Measurements from ENCODE around the gene PRKN. TPM values are rescaled to one million over a fixed set of nuclear protein-coding genes. Genes with fewer than 3 reads are reported as not detected.
"Not testable (repeated sequence)": the region's sequence is repeated elsewhere in the genome, so short reads cannot be mapped to it uniquely, and the experiment has no call there.

PRKN gene
- total RNA-seq, 2 experiments from 2014 or later, result not detected

DNA sequence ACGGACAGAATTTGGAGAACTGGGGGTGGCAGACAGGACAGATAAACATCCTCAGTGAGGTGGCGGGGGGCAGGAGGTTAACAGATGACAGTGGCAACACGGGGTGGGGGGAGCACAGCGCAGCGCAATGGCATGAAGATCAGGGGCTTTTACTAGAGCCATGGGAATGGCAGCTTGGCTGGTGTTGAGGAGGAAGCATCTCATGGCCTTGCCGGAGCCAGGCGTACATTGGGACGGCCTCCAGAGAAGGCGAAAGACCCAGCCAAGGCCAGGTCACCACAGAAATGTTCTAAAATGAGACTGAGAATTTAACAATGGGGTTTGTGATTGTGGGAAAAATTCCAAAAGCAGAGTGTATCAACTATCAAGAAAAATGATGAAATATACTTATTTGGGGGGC, 173.0 kb downstream of the PRKN start:
- ATAC-seq (no peak), DNase-seq (no peak)
- CTCF ChIA-PET, result no interaction called here
- Mint-ChIP-seq H3K27ac (no peak overlapping the region), H3K27me3 (no peaks in the 10 kb centered on the region), H3K36me3 (no peaks in the 10 kb centered on the region), H3K9me3 (ENCODE audit: low read depth) (peaks cover 4% of the 10 kb centered on the region), H3K4me1 (no peaks in the 10 kb centered on the region), H3K4me3 (no peak overlapping the region)

DNA sequence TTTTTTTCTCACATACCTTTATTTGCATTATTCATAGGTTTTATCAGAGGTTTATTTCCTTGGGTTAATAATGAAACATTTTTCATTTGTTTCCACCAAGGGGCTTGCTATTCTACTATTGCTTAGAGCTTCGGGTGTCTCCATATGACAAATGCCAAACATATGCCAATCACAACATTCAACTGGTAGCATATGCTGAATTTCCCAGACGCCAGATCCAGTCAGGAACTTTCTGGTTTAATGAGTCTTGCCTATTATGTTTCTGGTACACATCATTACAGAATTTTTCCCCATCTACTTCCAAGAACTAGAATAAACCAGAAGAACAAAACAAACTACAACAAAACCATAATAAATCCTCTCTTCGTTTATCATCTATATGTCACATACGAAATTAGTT, 180.7 kb downstream of the PRKN start:
- Mint-ChIP-seq H3K4me3 (no peak overlapping the region), H3K4me1 (no peaks in the 10 kb centered on the region), H3K27me3 (no peaks in the 10 kb centered on the region), H3K27ac (no peak overlapping the region), H3K36me3 (peaks cover 1% of the 10 kb centered on the region), H3K9me3 (ENCODE audit: low read depth) (peaks cover under 1% of the 10 kb centered on the region)
- DNase-seq (no peak), ATAC-seq (no peak)
- CTCF ChIA-PET, result no interaction called here

DNA sequence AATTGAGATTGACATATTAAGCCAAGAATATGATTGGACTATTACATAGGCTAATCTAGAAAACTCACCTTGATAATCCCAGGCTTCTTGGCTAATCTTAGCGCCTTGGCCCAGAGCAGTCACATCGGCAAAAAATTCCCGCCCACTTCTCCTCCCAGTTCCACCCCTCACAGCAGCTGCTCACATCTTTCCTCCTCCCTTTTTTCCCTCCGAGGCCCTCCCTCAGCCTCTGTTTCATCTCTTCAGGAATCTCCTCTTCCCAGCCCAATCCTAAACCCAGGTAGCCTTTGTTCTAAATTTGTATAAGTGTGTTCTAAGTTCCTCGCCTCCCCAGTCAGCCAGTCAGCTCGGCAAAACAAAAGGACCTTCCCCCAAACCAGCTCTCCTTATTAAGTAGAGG, 184.3 kb downstream of the PRKN start:
- Mint-ChIP-seq H3K4me3 (no peak overlapping the region), H3K27me3 (no peaks in the 10 kb centered on the region), H3K36me3 (peaks cover 1% of the 10 kb centered on the region), H3K9me3 (ENCODE audit: low read depth) (no peaks in the 10 kb centered on the region), H3K27ac (no peak overlapping the region), H3K4me1 (no peaks in the 10 kb centered on the region)
- ATAC-seq (no peak), DNase-seq (no peak)
- CTCF ChIA-PET, result no interaction called here

DNA sequence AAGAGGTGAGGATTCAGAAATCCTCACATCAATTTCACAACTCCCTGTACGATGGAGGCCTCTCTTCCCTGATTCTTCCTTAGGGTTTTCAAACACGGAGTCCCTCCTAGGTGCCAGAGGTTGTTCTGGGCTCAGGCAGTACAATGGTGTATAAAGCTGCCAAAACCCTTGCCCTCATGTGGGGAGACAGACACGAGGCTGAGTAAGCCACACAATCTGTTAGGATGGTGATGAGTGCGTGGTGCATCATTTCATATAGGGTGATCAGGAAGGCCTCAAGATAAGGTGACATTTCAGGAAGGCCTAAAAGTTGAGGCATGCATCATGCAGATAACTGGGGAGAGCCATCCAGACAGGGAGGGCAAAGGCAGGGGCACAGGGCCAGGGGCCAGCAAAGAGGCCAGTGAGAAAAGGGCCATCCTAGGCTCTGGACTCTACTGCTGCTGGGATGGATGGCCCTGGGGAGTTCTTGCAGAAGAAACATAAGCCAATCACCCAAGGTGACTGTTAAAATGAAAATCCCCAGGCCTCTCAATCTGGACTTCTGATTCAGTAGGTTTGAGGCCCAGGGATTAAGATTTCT, 186.5 kb downstream of the PRKN start:
- Mint-ChIP-seq H3K27ac (no peak overlapping the region), H3K4me3 (no peak overlapping the region), H3K27me3 (no peaks in the 10 kb centered on the region), H3K36me3 (no peaks in the 10 kb centered on the region), H3K4me1 (no peaks in the 10 kb centered on the region), H3K9me3 (ENCODE audit: low read depth) (no peaks in the 10 kb centered on the region)
- ATAC-seq (no peak), DNase-seq (no peak)
- CTCF ChIA-PET, result no interaction called here

DNA sequence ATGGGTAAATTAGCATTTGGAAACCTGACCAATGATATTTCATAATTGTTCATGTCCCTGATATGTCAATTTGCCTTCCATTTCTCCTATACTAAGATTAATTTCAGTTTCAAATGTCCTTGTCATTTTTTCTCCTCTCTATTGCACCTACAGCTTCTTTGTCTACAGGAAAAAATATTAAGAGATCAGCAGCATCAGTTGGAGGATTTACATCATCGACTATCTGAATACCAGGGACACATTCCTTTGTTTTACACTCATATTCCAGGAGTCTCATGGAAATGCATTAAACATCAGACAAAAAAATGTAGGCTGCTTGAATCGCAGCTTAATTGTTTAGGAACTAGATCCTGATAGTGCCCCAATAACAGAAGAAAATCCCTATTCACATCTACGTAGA, 188.2 kb downstream of the PRKN start:
- no peaks in the 10 kb centered on the region for H3K27me3 Mint-ChIP-seq
- ATAC-seq (no peak), DNase-seq (no peak)
- no peaks in the 10 kb centered on the region for H3K36me3 Mint-ChIP-seq
- no peak overlapping the region for H3K4me3 Mint-ChIP-seq
- CTCF ChIA-PET, result no interaction called here
- no peak overlapping the region for H3K27ac Mint-ChIP-seq
- no peaks in the 10 kb centered on the region for H3K9me3 Mint-ChIP-seq (ENCODE audit: low read depth)
- no peaks in the 10 kb centered on the region for H3K4me1 Mint-ChIP-seq

DNA sequence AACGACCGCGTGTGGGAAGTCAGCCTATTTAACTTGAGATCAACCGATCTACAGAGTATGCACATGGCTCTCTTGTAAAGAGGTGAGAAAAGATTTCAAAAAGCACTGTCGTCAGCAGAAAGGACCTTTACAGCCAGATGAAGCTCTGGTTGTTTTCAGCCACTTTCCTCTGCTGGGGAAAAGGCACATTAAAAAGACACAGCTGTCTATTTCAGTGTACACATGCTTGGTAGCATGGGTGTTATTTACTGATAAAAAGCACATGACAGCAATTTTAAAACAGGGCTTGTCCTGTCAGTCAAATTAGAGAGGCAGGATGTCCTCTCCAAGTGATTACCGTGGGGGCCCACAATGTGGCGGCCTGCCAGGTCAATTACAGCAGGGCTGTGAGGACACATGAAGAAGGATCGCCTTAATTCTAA, 188.9 kb downstream of the PRKN start:
- H3K4me3 Mint-ChIP-seq, result no peak overlapping the region
- H3K27ac Mint-ChIP-seq, result no peak overlapping the region
- ATAC-seq, result no peak
- H3K27me3 Mint-ChIP-seq, result no peaks in the 10 kb centered on the region
- no peaks in the 10 kb centered on the region for H3K36me3 Mint-ChIP-seq
- no peaks in the 10 kb centered on the region for H3K9me3 Mint-ChIP-seq (ENCODE audit: low read depth)
- DNase-seq, result no peak
- CTCF ChIA-PET, result no interaction called here
- H3K4me1 Mint-ChIP-seq, result no peaks in the 10 kb centered on the region

DNA sequence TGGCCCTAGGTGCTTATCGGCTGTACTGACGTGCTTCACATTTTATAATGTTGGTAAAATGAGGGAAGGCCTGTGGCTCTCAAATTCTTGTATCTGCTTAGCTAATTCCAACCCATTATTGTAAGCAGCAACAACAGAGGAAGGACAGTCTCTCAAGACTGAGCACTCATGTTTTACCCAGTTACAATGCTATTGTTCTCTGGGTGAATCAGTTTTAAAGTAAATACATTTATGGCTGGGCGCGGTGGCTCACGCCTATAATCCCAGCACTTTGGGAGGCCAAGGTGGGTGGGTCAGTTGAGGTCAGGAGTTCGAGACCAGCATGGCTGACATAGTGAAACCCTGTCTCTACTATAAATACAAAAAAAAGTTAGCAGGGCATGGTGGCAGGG, 194.6 kb downstream of the PRKN start:
- Mint-ChIP-seq H3K9me3 (ENCODE audit: low read depth) (no peaks in the 10 kb centered on the region), H3K27ac (no peak overlapping the region), H3K36me3 (no peaks in the 10 kb centered on the region), H3K4me3 (no peak overlapping the region), H3K4me1 (no peaks in the 10 kb centered on the region), H3K27me3 (no peaks in the 10 kb centered on the region)
- CTCF ChIA-PET, result no interaction called here
- DNase-seq (no peak), ATAC-seq (no peak)

DNA sequence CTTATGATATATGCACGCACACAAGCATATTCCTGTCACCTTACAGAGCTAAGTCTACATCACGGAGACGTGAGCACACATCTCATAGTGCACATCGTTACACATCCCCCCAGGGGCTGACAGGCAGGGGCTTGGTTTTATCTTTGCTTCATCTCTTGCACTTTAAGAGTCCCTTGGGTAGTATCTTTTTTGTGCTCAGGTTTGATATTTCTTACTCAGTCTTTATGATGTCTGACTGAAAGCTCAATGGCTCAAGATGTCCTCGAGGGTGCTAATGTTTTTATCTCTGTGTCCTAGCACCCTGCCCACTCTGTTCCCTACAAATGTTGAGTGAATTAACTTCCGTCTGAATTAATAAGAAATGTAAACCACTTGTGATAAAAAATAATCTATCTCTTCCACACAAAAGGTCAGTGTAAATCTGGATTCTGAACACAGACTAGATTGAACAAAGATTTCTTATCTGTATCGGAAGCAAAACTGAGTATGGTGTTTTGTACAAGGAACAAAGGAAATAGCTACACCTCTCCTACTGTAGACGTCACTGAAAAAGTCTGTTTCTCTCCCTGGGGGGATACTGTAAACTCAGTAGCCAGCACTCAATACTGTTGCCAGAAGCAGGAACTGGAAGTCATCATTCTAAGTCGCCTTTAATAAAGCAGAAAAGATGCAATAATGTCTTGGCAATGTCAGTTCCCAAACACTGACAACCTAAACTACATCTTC, 195.1 kb downstream of the PRKN start:
- no peak overlapping the region for H3K4me3 Mint-ChIP-seq
- no peak overlapping the region for H3K27ac Mint-ChIP-seq
- H3K4me1 Mint-ChIP-seq, result no peaks in the 10 kb centered on the region
- no peaks in the 10 kb centered on the region for H3K27me3 Mint-ChIP-seq
- no peaks in the 10 kb centered on the region for H3K9me3 Mint-ChIP-seq (ENCODE audit: low read depth)
- DNase-seq (no peak), ATAC-seq (no peak)
- no peaks in the 10 kb centered on the region for H3K36me3 Mint-ChIP-seq
- CTCF ChIA-PET, result no interaction called here

DNA sequence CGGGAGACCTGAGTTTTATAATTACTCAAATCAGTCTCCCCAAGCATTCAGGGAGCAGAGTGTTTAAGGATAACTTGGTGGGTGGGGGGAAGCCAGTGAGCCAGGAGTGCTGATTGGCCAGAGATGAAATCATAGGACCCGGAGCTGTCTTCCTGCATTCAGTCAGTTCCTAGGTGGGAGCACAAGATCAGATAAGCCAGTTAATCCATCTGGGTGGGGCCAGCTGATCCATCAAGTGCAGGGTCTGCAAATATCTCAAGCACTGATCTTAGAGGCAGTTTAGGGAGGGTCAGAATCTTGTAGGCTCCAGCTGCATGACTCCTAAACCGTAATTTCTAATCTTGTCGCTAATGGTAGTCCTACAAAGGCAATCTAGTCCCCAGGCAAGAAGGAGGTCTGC, 196.2 kb downstream of the PRKN start:
- ATAC-seq; H3K4me3 Mint-ChIP-seq; H3K4me1 Mint-ChIP-seq; H3K36me3 Mint-ChIP-seq; CTCF ChIA-PET; H3K27me3 Mint-ChIP-seq; H3K9me3 Mint-ChIP-seq (ENCODE audit: low read depth); DNase-seq; H3K27ac Mint-ChIP-seq: not testable (repeated sequence)

DNA sequence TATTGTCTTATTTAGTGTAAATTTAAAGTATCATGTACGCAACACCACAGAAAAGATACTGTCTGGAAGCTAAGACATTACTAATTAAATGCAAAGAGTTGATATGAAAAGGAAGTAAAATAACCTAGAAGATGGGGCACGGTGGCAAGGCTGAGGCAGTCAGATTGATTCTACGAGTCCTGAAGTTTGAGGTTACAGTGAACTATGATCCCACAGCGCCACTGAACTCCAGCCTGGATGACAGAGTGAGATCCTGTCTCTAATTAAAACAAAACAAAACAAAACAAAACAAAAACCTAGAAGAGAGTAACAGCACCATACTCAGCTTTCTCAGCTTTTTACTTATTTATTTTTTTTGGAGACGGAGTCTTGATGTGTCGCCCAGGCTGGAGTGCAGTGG, 199.0 kb downstream of the PRKN start:
- no peak overlapping the region for H3K27ac Mint-ChIP-seq
- no peak for ATAC-seq
- peaks cover 3% of the 10 kb centered on the region for H3K9me3 Mint-ChIP-seq (ENCODE audit: low read depth)
- H3K36me3 Mint-ChIP-seq, result no peaks in the 10 kb centered on the region
- DNase-seq, result no peak
- H3K4me1 Mint-ChIP-seq, result no peaks in the 10 kb centered on the region
- CTCF ChIA-PET, result no interaction called here
- H3K4me3 Mint-ChIP-seq, result no peak overlapping the region
- no peaks in the 10 kb centered on the region for H3K27me3 Mint-ChIP-seq

DNA sequence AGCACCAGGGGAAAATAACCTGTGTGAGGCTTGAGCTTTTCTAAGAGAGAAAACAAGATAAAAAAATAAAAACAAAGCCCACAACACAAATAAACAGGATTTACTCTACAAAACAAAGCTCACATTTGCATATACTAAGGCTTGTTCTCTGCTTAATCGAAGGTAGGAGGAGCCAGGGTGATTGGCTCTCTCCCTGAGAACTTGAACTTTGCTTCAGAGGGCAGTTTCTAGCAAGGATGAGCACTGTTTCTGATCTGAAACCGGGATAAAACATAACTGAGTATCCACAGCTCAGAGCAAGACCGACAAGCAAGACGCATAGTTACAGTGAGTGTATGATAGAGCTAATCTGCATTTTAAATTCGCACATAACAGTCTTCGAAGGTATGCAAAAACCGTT, 200.6 kb downstream of the PRKN start:
- no peak overlapping the region for H3K27ac Mint-ChIP-seq
- no peak overlapping the region for H3K4me3 Mint-ChIP-seq
- no peak for ATAC-seq
- CTCF ChIA-PET, result no interaction called here
- no peaks in the 10 kb centered on the region for H3K27me3 Mint-ChIP-seq
- peaks cover 6% of the 10 kb centered on the region for H3K9me3 Mint-ChIP-seq (ENCODE audit: low read depth)
- H3K4me1 Mint-ChIP-seq, result no peaks in the 10 kb centered on the region
- DNase-seq, result no peak
- no peaks in the 10 kb centered on the region for H3K36me3 Mint-ChIP-seq

DNA sequence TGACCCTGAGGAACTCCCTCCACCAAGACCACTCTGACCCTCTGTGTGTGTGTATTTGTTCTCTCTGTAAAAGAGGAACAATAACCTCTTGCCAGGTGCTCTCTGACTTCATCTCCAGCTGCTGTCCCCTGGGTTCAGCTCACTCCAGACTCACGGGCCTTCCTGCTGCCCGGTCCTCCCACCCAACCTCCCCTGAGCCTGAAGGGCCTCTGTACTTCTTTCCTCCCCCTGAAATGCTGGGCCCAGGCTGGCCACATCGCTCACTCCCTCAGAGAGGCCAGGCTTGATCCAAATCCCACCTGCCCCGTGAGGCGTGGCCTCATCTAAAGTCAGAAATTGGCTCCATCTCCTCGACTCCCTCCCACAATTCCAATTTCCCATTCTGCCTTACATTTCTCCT, 202.4 kb downstream of the PRKN start:
- Mint-ChIP-seq H3K4me1 (no peaks in the 10 kb centered on the region), H3K27me3 (no peaks in the 10 kb centered on the region), H3K4me3 (no peak overlapping the region), H3K27ac (no peak overlapping the region), H3K9me3 (ENCODE audit: low read depth) (peaks cover 6% of the 10 kb centered on the region), H3K36me3 (no peaks in the 10 kb centered on the region)
- CTCF ChIA-PET, result no interaction called here
- no peak for DNase-seq
- ATAC-seq, result no peak

DNA sequence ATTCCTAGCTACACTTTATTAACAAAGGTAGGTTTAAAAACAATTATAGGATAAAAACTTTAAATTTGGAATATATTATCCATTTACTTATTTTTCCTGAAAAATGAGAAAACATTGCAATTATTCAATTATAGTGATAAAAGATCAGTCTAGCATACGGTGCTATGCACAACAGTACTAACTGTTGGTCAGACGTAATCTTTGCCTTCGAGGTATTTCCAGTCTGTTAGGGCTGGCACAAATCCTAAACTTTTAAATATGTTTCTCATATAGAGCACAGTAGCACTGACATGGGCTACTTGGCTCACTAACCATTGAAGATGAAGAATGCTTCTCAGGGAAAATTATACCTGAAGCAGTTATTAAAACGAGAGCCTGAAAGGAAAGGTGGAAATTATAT, 214.8 kb downstream of the PRKN start:
- H3K4me3 Mint-ChIP-seq, result no peak overlapping the region
- DNase-seq (no peak), ATAC-seq (no peak)
- no peaks in the 10 kb centered on the region for H3K36me3 Mint-ChIP-seq
- H3K27ac Mint-ChIP-seq, result no peak overlapping the region
- H3K9me3 Mint-ChIP-seq (ENCODE audit: low read depth), result peaks cover 2% of the 10 kb centered on the region
- CTCF ChIA-PET, result no interaction called here
- H3K4me1 Mint-ChIP-seq, result no peaks in the 10 kb centered on the region
- no peaks in the 10 kb centered on the region for H3K27me3 Mint-ChIP-seq

DNA sequence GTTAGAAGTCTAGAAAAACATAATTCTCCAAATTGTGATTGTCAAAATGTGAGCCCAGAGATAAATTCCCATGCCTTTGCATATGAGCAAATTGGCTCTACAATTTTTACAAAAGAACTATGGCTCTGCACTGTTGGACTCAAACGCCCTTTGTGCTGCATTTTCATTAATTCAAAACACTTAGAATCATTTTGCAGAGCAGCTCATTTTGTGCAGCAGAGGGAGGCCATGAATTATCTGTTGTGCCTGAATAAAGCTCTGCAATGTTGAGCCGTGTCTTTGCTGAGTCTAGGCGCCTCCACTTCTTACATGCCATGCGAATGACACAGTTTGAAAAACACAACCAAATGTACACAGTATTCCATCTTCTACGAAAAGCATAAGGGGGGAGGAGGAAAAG, 230.2 kb downstream of the PRKN start:
- no peak for DNase-seq
- H3K27ac Mint-ChIP-seq, result no peak overlapping the region
- no peaks in the 10 kb centered on the region for H3K27me3 Mint-ChIP-seq
- no peaks in the 10 kb centered on the region for H3K36me3 Mint-ChIP-seq
- H3K4me1 Mint-ChIP-seq, result no peaks in the 10 kb centered on the region
- peaks cover 3% of the 10 kb centered on the region for H3K9me3 Mint-ChIP-seq (ENCODE audit: low read depth)
- no peak for ATAC-seq
- CTCF ChIA-PET, result no interaction called here
- no peak overlapping the region for H3K4me3 Mint-ChIP-seq

DNA sequence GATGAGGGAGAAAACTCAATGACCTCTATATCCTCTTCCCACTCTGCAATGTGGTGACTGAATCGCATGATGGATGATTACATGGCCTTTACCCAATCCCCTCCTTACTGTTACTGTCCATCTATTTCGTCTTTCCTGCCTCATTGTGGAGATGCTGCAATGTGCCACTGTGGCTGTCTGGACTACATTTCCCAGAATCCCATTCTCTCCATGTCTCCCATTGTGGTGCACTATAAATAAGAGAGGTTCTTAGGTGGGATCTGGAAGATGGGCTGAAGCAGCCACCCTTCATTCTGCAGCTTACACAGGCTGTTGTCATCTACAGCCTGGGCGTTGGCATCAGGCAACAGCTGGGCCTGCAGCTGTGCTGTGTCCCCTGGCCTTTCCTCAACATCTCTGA, 233.6 kb downstream of the PRKN start:
- Mint-ChIP-seq H3K36me3 (no peaks in the 10 kb centered on the region), H3K27me3 (no peaks in the 10 kb centered on the region), H3K4me1 (no peaks in the 10 kb centered on the region), H3K9me3 (ENCODE audit: low read depth) (peaks cover 4% of the 10 kb centered on the region), H3K4me3 (no peak overlapping the region), H3K27ac (no peak overlapping the region)
- ATAC-seq (no peak), DNase-seq (no peak)
- CTCF ChIA-PET, result no interaction called here
